Hepatocyte (in vitro differentiated cells): ENCODE results near the gene POFUT2. TPM values are rescaled to one million over a fixed set of nuclear protein-coding genes. Genes with fewer than 3 reads are reported as not detected.

ENCODE experiments used
- DNase-seq: peaks from one replicate; pipeline ENCODE4 v3.0.0-alpha.2; 2016; ENCODE audit warnings: low spot score
- H2AFZ ChIP-seq: fragments of 200-600 bp; sonication (generic); 2 replicates; pipeline ENCODE4 v1.6.0; 2016; ENCODE audit warnings: antibody characterized with exemption, mild to moderate bottlenecking
- H3K27ac ChIP-seq: fragments of 200-600 bp; sonication (generic); 2 replicates; pipeline ENCODE4 v1.5.1; 2016; ENCODE audit warnings: mild to moderate bottlenecking
- H3K27me3 ChIP-seq: fragments of 200-600 bp; sonication (generic); 2 replicates; pipeline ENCODE4 v1.6.1; 2016
- H3K36me3 ChIP-seq: fragments of 200-600 bp; sonication (generic); replicated peaks from 2 replicates; pipeline ENCODE4 v1.5.1; 2016; ENCODE audit warnings: low read depth; ENCODE audit not compliant: insufficient read depth
- H3K4me1 ChIP-seq: fragments of 200-600 bp; sonication (generic); 2 replicates; pipeline ENCODE4 v1.5.1; 2016; ENCODE audit warnings: mild to moderate bottlenecking, moderate library complexity; ENCODE audit not compliant: insufficient read depth
- H3K4me2 ChIP-seq: fragments of 200-600 bp; sonication (generic); 2 replicates; pipeline ENCODE4 v1.6.0; 2016
- H3K4me3 ChIP-seq: fragments of 200-600 bp; sonication (generic); 2 replicates; pipeline ENCODE4 v1.5.1; 2016; ENCODE audit warnings: mild to moderate bottlenecking
- H3K79me2 ChIP-seq: fragments of 200-600 bp; sonication (generic); 2 replicates; pipeline ENCODE4 v1.6.0; 2017; ENCODE audit warnings: mild to moderate bottlenecking
- H3K9me2 ChIP-seq: fragments of 200-600 bp; sonication (generic); replicated peaks from 2 replicates; pipeline ENCODE4 v1.6.0; 2017; ENCODE audit warnings: mild to moderate bottlenecking; ENCODE audit not compliant: insufficient read depth
- H3K9me3 ChIP-seq: fragments of 200-600 bp; sonication (generic); 2 replicates; pipeline ENCODE4 v1.5.1; 2016; ENCODE audit warnings: low read depth, mild to moderate bottlenecking
- H4K20me1 ChIP-seq: fragments of 200-600 bp; sonication (generic); 2 replicates; pipeline ENCODE4 v1.6.0; 2016; ENCODE audit warnings: mild to moderate bottlenecking; ENCODE audit not compliant: insufficient read depth, poor library complexity, severe bottlenecking
- EZH2 ChIP-seq: fragments of 200-600 bp; sonication (generic); IDR thresholded peaks from 2 replicates; pipeline ENCODE4 v1.6.1; 2016; ENCODE audit warnings: antibody characterized with exemption, mild to moderate bottlenecking, borderline replicate concordance
- EZH2phosphoT487 ChIP-seq: fragments of 200-600 bp; sonication (generic); IDR thresholded peaks from one replicate; pipeline ENCODE4 v1.6.1; 2018; ENCODE audit warnings: antibody characterized with exemption, mild to moderate bottlenecking, low read depth, moderate library complexity; ENCODE audit not compliant: unreplicated experiment, severe bottlenecking
- WGBS: methylation state at CpG from one replicate; pipeline ENCODE4 v1.1.6; 2016; ENCODE audit warnings: low lambda C conversion rate; ENCODE audit errors: missing lambda C conversion rate; 5-methylcytosine and 5-hydroxymethylcytosine counted together
- polyA plus RNA-seq: library from polyadenylated mRNA; unstranded; fragments of >200 nt; fragmentation: Nextera tagmentation; extraction: Ambion mirVana; gene quantifications from 2 replicates; pipeline ENCODE4 v1.2.1, GENCODE V29; 2016
- total RNA-seq: library from RNA; depleted of rRNA; stranded (reverse); fragments of >200 nt; gene quantifications from 2 replicates; pipeline ENCODE4 v1.2.3, GENCODE V29; 2014
- TF ChIP-seq, protein P1 (sequence below): fragments of 200-600 bp; sonication (generic); IDR thresholded peaks from 2 replicates; pipeline ENCODE4 v1.5.1; 2016; ENCODE audit warnings: antibody characterized with exemption, mild to moderate bottlenecking; ENCODE audit not compliant: poor library complexity

Gene POFUT2
- total and polyA plus RNA-seq, 2 experiments from 2014 or later, result 30.7 to 57.7 TPM

DNA sequence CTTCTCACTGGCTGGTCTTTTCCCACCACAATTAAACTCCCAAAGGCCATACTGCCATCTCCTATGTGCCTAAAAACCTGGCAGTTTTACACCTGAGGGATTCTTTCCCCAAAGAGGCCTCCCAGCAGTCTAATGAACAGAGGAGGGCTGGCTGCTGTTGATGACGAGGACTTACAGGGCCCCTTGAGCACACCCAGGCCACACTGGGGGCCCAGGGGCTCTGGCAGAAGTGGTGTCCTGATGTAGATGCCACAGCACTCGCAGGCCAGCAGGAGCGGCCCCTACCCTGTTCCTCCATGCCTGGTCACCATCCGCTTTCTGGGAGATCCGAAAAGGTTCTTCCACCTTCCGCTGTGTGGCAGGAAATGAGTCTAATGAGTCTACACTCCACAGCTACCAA is 24.2 kb downstream of the POFUT2 start:
- H3K79me2 ChIP-seq, result no peaks in the 10 kb centered on the region
- H3K4me1 ChIP-seq, result no peaks in the 10 kb centered on the region
- TF ChIP-seq EZH2, result no peak
- TF ChIP-seq EZH2phosphoT487, result no peak
- TF ChIP-seq, protein P1, sequence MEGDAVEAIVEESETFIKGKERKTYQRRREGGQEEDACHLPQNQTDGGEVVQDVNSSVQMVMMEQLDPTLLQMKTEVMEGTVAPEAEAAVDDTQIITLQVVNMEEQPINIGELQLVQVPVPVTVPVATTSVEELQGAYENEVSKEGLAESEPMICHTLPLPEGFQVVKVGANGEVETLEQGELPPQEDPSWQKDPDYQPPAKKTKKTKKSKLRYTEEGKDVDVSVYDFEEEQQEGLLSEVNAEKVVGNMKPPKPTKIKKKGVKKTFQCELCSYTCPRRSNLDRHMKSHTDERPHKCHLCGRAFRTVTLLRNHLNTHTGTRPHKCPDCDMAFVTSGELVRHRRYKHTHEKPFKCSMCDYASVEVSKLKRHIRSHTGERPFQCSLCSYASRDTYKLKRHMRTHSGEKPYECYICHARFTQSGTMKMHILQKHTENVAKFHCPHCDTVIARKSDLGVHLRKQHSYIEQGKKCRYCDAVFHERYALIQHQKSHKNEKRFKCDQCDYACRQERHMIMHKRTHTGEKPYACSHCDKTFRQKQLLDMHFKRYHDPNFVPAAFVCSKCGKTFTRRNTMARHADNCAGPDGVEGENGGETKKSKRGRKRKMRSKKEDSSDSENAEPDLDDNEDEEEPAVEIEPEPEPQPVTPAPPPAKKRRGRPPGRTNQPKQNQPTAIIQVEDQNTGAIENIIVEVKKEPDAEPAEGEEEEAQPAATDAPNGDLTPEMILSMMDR, result no peak
- no peak overlapping the region for H3K4me2 ChIP-seq
- H2AFZ ChIP-seq, result no peak overlapping the region
- no peaks in the 10 kb centered on the region for H3K27me3 ChIP-seq
- no peaks in the 10 kb centered on the region for H3K9me2 ChIP-seq
- no peaks in the 10 kb centered on the region for H3K9me3 ChIP-seq
- H4K20me1 ChIP-seq, result no peaks in the 10 kb centered on the region
- H3K36me3 ChIP-seq, result no peaks in the 10 kb centered on the region
- H3K27ac ChIP-seq, result no peak overlapping the region
- no peak overlapping the region for H3K4me3 ChIP-seq
- peak; percentile 1 for DNase-seq
- WGBS, result 96% methylated on average over 6 of the region's 6 CpGs

DNA sequence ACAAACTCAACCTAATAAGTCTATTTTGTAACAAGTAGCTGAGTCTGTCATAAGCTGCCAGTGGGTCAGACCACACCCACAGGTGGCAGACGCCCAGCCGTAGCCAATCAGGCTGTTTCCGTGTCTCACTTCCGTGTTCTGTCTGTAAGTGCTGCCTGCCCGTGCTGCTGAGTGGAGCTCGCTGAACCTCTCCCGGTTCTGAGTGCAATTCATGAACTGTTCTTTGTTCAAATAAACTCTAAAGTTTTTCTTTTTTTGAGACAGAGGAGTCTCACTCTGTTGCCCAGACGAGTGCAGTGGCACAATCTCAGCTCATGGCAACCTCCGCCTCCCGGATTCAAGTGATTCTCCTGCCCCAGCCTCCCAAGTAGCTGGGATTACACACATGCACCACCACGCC is 25.1 kb downstream of the POFUT2 start:
- H3K27ac ChIP-seq, result no peak overlapping the region
- H4K20me1 ChIP-seq, result no peaks in the 10 kb centered on the region
- TF ChIP-seq EZH2 (no peak), EZH2phosphoT487 (no peak)
- TF ChIP-seq, protein P1, result no peak

DNA sequence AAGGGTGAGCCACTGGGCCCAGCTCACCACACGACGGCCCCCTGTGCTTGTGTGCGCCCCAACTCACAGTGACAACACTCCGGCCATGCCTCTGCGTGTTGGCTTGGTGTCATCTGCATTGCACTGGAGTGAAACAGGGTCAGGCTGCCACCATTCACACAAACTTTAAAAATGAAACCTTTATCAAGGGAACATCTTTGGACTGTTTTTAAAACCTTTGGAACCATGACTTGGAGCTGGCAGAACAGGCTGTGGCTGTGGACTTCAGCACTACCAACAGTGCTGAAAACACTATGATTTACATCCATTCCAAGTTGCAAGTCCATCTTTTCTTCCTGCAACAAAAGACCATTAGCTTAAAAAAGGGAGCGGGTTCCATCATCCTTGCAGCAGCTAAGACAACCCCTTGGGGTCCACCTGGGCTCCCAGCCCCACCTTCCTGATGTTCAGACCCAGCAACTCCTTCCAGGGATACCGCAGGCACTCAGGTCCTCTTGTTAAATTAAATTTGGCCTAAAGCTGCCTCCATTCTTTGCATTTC is 25.6 kb downstream of the POFUT2 start:
- Histone ChIP-seq H3K9me2 (no peaks in the 10 kb centered on the region), H3K36me3 (no peaks in the 10 kb centered on the region), H3K79me2 (no peaks in the 10 kb centered on the region), H4K20me1 (no peaks in the 10 kb centered on the region), H3K27me3 (no peaks in the 10 kb centered on the region), H3K9me3 (no peaks in the 10 kb centered on the region), H3K4me2 (no peak overlapping the region), H3K4me1 (peaks cover 4% of the 10 kb centered on the region), H2AFZ (no peak overlapping the region), H3K27ac (no peak overlapping the region), H3K4me3 (no peak overlapping the region)
- TF ChIP-seq EZH2, result no peak
- TF ChIP-seq, protein P1, result no peak
- TF ChIP-seq EZH2phosphoT487, result no peak
- DNase-seq, result peak; percentile 3
- 90% methylated on average over 7 of the region's 7 CpGs for WGBS

More for the DNA sequence above, 25.1 kb downstream of the POFUT2 start:
- Histone ChIP-seq H3K4me3 (no peak overlapping the region), H3K4me1 (no peaks in the 10 kb centered on the region), H2AFZ (no peak overlapping the region), H3K79me2 (no peaks in the 10 kb centered on the region), H3K4me2 (no peak overlapping the region), H3K27me3 (no peaks in the 10 kb centered on the region), H3K9me3 (no peaks in the 10 kb centered on the region), H3K9me2 (no peaks in the 10 kb centered on the region), H3K36me3 (no peaks in the 10 kb centered on the region)
- DNase-seq, result no peak
- WGBS, result 94% methylated on average over 11 of the region's 11 CpGs

DNA sequence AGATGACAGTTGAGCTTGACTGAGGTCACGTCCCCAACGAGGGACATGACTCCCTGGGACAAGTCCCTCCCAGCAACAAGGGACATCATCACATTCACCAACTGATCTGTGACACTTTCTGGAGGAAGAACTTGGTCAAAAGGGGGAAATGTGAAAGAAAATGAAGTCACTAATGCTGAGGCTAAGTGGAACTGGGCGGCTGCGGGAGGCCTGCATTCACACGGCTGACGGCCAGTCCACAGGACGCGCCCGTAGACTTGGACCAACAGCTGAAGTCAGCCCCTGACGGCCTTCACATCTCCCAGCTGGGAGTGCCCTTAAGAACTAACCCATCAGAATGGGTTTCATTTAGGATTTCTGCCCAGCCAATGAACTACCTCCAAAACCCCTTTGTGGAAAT is 26.6 kb downstream of the POFUT2 start:
- no peak overlapping the region for H3K4me3 ChIP-seq

More for the DNA sequence above, 26.6 kb downstream of the POFUT2 start:
- Histone ChIP-seq H3K9me3 (no peaks in the 10 kb centered on the region), H3K27ac (no peak overlapping the region), H3K79me2 (no peaks in the 10 kb centered on the region), H3K4me1 (peaks cover 10% of the 10 kb centered on the region), H2AFZ (no peak overlapping the region), H3K27me3 (no peaks in the 10 kb centered on the region), H4K20me1 (no peaks in the 10 kb centered on the region), H3K4me2 (no peak overlapping the region), H3K9me2 (no peaks in the 10 kb centered on the region), H3K36me3 (no peaks in the 10 kb centered on the region)
- DNase-seq, result no peak
- WGBS, result 95% methylated on average over 10 of the region's 10 CpGs
- TF ChIP-seq EZH2, result no peak
- TF ChIP-seq, protein P1, result no peak
